GM12878 (cell line): Measurements from ENCODE around the gene ATP6V0A1. TPM values are rescaled to one million over a fixed set of nuclear protein-coding genes. Genes with fewer than 3 reads are reported as not detected.

Experiments used
- ASH2L ChIP-seq: fragments of 300-600, 200-600 bp; sonication (generic); IDR thresholded peaks from 2 replicates; pipeline ENCODE4 v1.6.1; 2017; ENCODE audit warnings: low read depth, mild to moderate bottlenecking, borderline replicate concordance
- CBX3 ChIP-seq: fragments of 200-600 bp; sonication (generic); IDR thresholded peaks from 2 replicates; pipeline ENCODE4 v1.6.1; 2016; ENCODE audit warnings: low read depth, borderline replicate concordance
- CHD2 ChIP-seq: IDR thresholded peaks from 2 replicates; pipeline ENCODE4 v1.6.1; 2011; ENCODE audit warnings: low read depth, low read length, improper control_type of control experiment, borderline replicate concordance
- EED ChIP-seq: sonication (generic); IDR thresholded peaks from 2 replicates; pipeline ENCODE4 v1.6.1; 2016; ENCODE audit warnings: antibody characterized with exemption, low read depth
- KLF5 ChIP-seq: fragments of 450-650 bp; IDR thresholded peaks from 2 replicates; pipeline ENCODE4 v1.6.1; 2014; ENCODE audit warnings: mild to moderate bottlenecking; ENCODE audit not compliant: partially characterized antibody
- SP1 ChIP-seq: IDR thresholded peaks from one replicate; pipeline ENCODE4 v1.6.1; 2011; ENCODE audit warnings: low read depth, low read length
- SPI1 ChIP-seq: IDR thresholded peaks from 2 replicates; pipeline ENCODE4 v1.6.1; 2011; ENCODE audit warnings: low read depth, mild to moderate bottlenecking, low read length, moderate library complexity, borderline replicate concordance; ENCODE audit not compliant: insufficient read depth
- YY1 ChIP-seq: IDR thresholded peaks from 2 replicates; pipeline ENCODE4 v1.6.1; 2011; ENCODE audit warnings: low read depth, mild to moderate bottlenecking, low read length
- ZNF274 ChIP-seq: IDR thresholded peaks from one replicate; pipeline ENCODE4 v1.8.0; 2011; ENCODE audit not compliant: insufficient read length, insufficient read depth
- polyA plus RNA-seq, 11 experiments: library from polyadenylated mRNA; depleted of rRNA in 4 of 11; unstranded in 6 of 11; stranded (reverse) in 5 of 11; fragments of >200 nt; fragmentation: Nextera tagmentation in 4 of 11; fragmentation: Illumina TruSeq in 1 of 11; extraction: Ambion mirVana in 4 of 11; extraction: Trizol in 1 of 11; gene quantifications; 1 replicate in 1 of 11; 2 replicates in 10 of 11; pipeline versions ENCODE4 v1.2.1 to v1.2.3, GENCODE V29; 2011 to 2016; ENCODE audit warnings: inconsistent platforms in 2 of 11, missing spikeins in 2 of 11, low read depth in 1 of 11
- total RNA-seq, 4 experiments: library from RNA; depleted of rRNA in 3 of 4; stranded (reverse); fragments of >200 nt in 3 of 4; fragmentation: Illumina TruSeq in 1 of 4; extraction: Trizol in 1 of 4; gene quantifications; 2 replicates each; pipeline versions ENCODE4 v1.2.1 to v1.2.3, GENCODE V29; 2013 to 2021
- TF ChIP-seq, protein P1 (sequence below): fragments of 450-650 bp; formaldehyde crosslinking; IDR thresholded peaks from 2 replicates; pipeline ENCODE4 v1.4.0; 2020; ENCODE audit warnings: mild to moderate bottlenecking, moderate library complexity
- TF ChIP-seq, protein P2 (sequence below): fragments of 450-650 bp; IDR thresholded peaks from 2 replicates; pipeline ENCODE4 v1.6.1; 2016; ENCODE audit warnings: mild to moderate bottlenecking
- TF ChIP-seq, protein P3 (sequence below): fragments of 450-650 bp; IDR thresholded peaks from 2 replicates; pipeline ENCODE4 v1.6.1; 2017; ENCODE audit warnings: mild to moderate bottlenecking, moderate library complexity
- TF ChIP-seq, protein P4 (sequence below): fragments of 450-650 bp; IDR thresholded peaks from 2 replicates; pipeline ENCODE4 v1.6.1; 2017; ENCODE audit warnings: low read depth, mild to moderate bottlenecking, moderate library complexity
- TF ChIP-seq, protein P5 (sequence below): fragments of 150-350 bp; IDR thresholded peaks from 2 replicates; pipeline ENCODE4 v1.6.1; 2014; ENCODE audit warnings: mild to moderate bottlenecking, low read depth, low read length

The ATP6V0A1 gene
- total and polyA plus RNA-seq, 10 of the 15 experiments (the other 5 are each of a cell fraction or from before 2014, with no cell fraction given) = 3.0 to 76.6 (median 30.9) TPM

DNA sequence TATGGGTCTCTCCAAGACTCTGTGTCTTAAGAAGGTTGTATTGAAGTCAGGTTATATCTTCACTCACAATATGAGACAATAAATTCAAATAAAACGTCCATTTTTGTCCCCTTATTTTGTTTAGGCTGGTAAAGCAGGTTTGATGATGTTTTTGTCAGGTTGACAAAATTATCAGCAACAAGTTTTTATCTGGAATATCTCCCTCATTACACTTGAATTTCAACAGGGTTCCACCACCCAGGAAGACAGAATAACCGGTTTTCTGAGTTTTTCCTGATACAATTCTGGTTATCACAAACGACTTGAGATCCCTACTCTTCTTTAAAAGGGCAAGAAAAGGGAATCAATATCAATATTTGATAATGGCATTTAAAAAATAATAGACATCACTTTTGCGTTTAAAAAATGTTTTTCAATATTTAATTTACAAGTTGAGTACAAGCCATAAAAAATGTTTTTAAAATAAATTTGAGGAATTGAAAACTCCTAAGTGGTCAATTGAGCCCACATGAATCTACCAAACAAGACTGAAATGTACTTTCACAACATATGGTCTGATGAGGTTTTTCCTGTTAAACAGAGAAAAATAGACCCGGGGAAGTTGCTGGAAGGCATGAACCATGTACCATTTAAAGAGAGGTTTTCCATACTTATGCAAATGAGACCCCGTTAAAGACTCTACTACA is 1.4 kb upstream of the ATP6V0A1 start (continued):
- TF ChIP-seq, protein P1, sequence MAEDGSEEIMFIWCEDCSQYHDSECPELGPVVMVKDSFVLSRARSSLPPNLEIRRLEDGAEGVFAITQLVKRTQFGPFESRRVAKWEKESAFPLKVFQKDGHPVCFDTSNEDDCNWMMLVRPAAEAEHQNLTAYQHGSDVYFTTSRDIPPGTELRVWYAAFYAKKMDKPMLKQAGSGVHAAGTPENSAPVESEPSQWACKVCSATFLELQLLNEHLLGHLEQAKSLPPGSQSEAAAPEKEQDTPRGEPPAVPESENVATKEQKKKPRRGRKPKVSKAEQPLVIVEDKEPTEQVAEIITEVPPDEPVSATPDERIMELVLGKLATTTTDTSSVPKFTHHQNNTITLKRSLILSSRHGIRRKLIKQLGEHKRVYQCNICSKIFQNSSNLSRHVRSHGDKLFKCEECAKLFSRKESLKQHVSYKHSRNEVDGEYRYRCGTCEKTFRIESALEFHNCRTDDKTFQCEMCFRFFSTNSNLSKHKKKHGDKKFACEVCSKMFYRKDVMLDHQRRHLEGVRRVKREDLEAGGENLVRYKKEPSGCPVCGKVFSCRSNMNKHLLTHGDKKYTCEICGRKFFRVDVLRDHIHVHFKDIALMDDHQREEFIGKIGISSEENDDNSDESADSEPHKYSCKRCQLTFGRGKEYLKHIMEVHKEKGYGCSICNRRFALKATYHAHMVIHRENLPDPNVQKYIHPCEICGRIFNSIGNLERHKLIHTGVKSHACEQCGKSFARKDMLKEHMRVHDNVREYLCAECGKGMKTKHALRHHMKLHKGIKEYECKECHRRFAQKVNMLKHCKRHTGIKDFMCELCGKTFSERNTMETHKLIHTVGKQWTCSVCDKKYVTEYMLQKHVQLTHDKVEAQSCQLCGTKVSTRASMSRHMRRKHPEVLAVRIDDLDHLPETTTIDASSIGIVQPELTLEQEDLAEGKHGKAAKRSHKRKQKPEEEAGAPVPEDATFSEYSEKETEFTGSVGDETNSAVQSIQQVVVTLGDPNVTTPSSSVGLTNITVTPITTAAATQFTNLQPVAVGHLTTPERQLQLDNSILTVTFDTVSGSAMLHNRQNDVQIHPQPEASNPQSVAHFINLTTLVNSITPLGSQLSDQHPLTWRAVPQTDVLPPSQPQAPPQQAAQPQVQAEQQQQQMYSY (CRISPR knock-in tag) = no peak
- peak; percentile 48; the same call in 1 of the 2 replicates for TF ChIP-seq EED
- TF ChIP-seq KLF5 = no peak
- TF ChIP-seq YY1 = no peak
- no peak for TF ChIP-seq SP1
- no peak for TF ChIP-seq ZNF274
- no peak for TF ChIP-seq ASH2L
- TF ChIP-seq, protein P2, sequence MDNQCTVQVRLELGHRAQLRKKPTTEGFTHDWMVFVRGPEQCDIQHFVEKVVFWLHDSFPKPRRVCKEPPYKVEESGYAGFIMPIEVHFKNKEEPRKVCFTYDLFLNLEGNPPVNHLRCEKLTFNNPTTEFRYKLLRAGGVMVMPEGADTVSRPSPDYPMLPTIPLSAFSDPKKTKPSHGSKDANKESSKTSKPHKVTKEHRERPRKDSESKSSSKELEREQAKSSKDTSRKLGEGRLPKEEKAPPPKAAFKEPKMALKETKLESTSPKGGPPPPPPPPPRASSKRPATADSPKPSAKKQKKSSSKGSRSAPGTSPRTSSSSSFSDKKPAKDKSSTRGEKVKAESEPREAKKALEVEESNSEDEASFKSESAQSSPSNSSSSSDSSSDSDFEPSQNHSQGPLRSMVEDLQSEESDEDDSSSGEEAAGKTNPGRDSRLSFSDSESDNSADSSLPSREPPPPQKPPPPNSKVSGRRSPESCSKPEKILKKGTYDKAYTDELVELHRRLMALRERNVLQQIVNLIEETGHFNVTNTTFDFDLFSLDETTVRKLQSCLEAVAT = no peak
- TF ChIP-seq CHD2 = no peak
- TF ChIP-seq, protein P3, sequence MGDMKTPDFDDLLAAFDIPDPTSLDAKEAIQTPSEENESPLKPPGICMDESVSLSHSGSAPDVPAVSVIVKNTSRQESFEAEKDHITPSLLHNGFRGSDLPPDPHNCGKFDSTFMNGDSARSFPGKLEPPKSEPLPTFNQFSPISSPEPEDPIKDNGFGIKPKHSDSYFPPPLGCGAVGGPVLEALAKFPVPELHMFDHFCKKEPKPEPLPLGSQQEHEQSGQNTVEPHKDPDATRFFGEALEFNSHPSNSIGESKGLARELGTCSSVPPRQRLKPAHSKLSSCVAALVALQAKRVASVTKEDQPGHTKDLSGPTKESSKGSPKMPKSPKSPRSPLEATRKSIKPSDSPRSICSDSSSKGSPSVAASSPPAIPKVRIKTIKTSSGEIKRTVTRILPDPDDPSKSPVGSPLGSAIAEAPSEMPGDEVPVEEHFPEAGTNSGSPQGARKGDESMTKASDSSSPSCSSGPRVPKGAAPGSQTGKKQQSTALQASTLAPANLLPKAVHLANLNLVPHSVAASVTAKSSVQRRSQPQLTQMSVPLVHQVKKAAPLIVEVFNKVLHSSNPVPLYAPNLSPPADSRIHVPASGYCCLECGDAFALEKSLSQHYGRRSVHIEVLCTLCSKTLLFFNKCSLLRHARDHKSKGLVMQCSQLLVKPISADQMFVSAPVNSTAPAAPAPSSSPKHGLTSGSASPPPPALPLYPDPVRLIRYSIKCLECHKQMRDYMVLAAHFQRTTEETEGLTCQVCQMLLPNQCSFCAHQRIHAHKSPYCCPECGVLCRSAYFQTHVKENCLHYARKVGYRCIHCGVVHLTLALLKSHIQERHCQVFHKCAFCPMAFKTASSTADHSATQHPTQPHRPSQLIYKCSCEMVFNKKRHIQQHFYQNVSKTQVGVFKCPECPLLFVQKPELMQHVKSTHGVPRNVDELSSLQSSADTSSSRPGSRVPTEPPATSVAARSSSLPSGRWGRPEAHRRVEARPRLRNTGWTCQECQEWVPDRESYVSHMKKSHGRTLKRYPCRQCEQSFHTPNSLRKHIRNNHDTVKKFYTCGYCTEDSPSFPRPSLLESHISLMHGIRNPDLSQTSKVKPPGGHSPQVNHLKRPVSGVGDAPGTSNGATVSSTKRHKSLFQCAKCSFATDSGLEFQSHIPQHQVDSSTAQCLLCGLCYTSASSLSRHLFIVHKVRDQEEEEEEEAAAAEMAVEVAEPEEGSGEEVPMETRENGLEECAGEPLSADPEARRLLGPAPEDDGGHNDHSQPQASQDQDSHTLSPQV = peak; percentile 63; the same call in 1 of the 2 replicates
- TF ChIP-seq SPI1 = peak; percentile 89
- TF ChIP-seq, protein P4, sequence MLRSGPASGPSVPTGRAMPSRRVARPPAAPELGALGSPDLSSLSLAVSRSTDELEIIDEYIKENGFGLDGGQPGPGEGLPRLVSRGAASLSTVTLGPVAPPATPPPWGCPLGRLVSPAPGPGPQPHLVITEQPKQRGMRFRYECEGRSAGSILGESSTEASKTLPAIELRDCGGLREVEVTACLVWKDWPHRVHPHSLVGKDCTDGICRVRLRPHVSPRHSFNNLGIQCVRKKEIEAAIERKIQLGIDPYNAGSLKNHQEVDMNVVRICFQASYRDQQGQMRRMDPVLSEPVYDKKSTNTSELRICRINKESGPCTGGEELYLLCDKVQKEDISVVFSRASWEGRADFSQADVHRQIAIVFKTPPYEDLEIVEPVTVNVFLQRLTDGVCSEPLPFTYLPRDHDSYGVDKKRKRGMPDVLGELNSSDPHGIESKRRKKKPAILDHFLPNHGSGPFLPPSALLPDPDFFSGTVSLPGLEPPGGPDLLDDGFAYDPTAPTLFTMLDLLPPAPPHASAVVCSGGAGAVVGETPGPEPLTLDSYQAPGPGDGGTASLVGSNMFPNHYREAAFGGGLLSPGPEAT = peak; percentile 86
- TF ChIP-seq, protein P5, sequence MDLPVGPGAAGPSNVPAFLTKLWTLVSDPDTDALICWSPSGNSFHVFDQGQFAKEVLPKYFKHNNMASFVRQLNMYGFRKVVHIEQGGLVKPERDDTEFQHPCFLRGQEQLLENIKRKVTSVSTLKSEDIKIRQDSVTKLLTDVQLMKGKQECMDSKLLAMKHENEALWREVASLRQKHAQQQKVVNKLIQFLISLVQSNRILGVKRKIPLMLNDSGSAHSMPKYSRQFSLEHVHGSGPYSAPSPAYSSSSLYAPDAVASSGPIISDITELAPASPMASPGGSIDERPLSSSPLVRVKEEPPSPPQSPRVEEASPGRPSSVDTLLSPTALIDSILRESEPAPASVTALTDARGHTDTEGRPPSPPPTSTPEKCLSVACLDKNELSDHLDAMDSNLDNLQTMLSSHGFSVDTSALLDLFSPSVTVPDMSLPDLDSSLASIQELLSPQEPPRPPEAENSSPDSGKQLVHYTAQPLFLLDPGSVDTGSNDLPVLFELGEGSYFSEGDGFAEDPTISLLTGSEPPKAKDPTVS = no peak
- TF ChIP-seq CBX3 = no peak
